HepG2 (cell line): ENCODE data around the gene JAK1. TPM values are rescaled to one million over a fixed set of nuclear protein-coding genes. Genes with fewer than 3 reads are reported as not detected.

Experiments used
- ELF3 ChIP-seq: IDR thresholded peaks from 2 replicates; pipeline ENCODE4 v1.6.1; 2016; ENCODE audit warnings: missing genetic modification reagents, missing compliant biosample characterization
- NCOA2 ChIP-seq: sonication (generic); formaldehyde crosslinking; IDR thresholded peaks from 2 replicates; pipeline ENCODE4 v1.8.0; 2022; ENCODE audit warnings: inconsistent platforms
- PHB2 ChIP-seq: fragments of 450-650 bp; IDR thresholded peaks from 2 replicates; pipeline ENCODE4 v1.6.1; 2018; ENCODE audit not compliant: partially characterized antibody
- RFX5 ChIP-seq: IDR thresholded peaks from 2 replicates; pipeline ENCODE4 v1.6.1; 2011; ENCODE audit warnings: low read depth, low read length, improper control_type of control experiment
- YEATS4 ChIP-seq: sonication (generic); formaldehyde crosslinking; IDR thresholded peaks from 2 replicates; pipeline ENCODE4 v1.4.0; 2020; ENCODE audit warnings: missing genetic modification reagents, borderline replicate concordance
- YY1 ChIP-seq: IDR thresholded peaks from 2 replicates; pipeline ENCODE4 v1.6.1; 2011; ENCODE audit warnings: low read length, low read depth, moderate library complexity, mild to moderate bottlenecking; ENCODE audit not compliant: insufficient read depth, insufficient replicate concordance
- ZBTB38 ChIP-seq: sonication (generic); formaldehyde crosslinking; IDR thresholded peaks from 2 replicates; pipeline ENCODE4 v1.5.1; 2020; ENCODE audit warnings: mild to moderate bottlenecking, missing genetic modification reagents
- ZKSCAN1 ChIP-seq: fragments of 150-350 bp; IDR thresholded peaks from 2 replicates; pipeline ENCODE4 v1.6.1; 2014; ENCODE audit warnings: low read length
- ZNF451 ChIP-seq: sonication (generic); formaldehyde crosslinking; IDR thresholded peaks from 2 replicates; pipeline ENCODE4 v1.5.0; 2020; ENCODE audit warnings: mild to moderate bottlenecking, missing genetic modification reagents
- ZNF782 ChIP-seq: sonication (generic); formaldehyde crosslinking; IDR thresholded peaks from 2 replicates; pipeline ENCODE4 v1.4.0; 2020; ENCODE audit warnings: missing genetic modification reagents, mild to moderate bottlenecking, borderline replicate concordance
- polyA plus RNA-seq, 8 experiments: library from polyadenylated mRNA; depleted of rRNA in 3 of 8; stranded (reverse) in 7 of 8; unstranded in 1 of 8; fragments of >200 nt; fragmentation: Illumina TruSeq in 4 of 8; extraction: Trizol in 4 of 8; gene quantifications; 2 replicates each; pipeline versions ENCODE4 v1.2.1 to v1.2.3, GENCODE V29; 2011 to 2016; ENCODE audit warnings: low read depth in 4 of 8, missing spikeins in 1 of 8, mixed read lengths in 1 of 8; ENCODE audit not compliant: insufficient read depth in 1 of 8
- total RNA-seq, 5 experiments: library from RNA; depleted of rRNA; stranded (reverse); fragments of >200 nt; fragmentation: Illumina TruSeq; extraction: Trizol; gene quantifications; 2 replicates each; pipeline ENCODE4 v1.2.3, GENCODE V29; 2016; ENCODE audit warnings: low read depth in 1 of 5
- TF ChIP-seq, protein P1 (sequence below): sonication (generic); formaldehyde crosslinking; IDR thresholded peaks from 2 replicates; pipeline ENCODE4 v1.4.0; 2020; ENCODE audit warnings: mild to moderate bottlenecking, missing genetic modification reagents
- TF ChIP-seq, protein P2 (sequence below): sonication (generic); formaldehyde crosslinking; IDR thresholded peaks from 2 replicates; pipeline ENCODE4 v1.4.0; 2020; ENCODE audit warnings: mild to moderate bottlenecking, missing genetic modification reagents
- TF ChIP-seq, protein P3 (sequence below): sonication (generic); formaldehyde crosslinking; IDR thresholded peaks from 2 replicates; pipeline ENCODE4 v1.8.0; 2022; ENCODE audit warnings: low read depth, missing genetic modification reagents

Gene JAK1
- total and polyA plus RNA-seq, 2 of the 13 experiments (the other 11 are each of a cell fraction or from before 2014, with no cell fraction given): 23.9 to 42.4 TPM

DNA sequence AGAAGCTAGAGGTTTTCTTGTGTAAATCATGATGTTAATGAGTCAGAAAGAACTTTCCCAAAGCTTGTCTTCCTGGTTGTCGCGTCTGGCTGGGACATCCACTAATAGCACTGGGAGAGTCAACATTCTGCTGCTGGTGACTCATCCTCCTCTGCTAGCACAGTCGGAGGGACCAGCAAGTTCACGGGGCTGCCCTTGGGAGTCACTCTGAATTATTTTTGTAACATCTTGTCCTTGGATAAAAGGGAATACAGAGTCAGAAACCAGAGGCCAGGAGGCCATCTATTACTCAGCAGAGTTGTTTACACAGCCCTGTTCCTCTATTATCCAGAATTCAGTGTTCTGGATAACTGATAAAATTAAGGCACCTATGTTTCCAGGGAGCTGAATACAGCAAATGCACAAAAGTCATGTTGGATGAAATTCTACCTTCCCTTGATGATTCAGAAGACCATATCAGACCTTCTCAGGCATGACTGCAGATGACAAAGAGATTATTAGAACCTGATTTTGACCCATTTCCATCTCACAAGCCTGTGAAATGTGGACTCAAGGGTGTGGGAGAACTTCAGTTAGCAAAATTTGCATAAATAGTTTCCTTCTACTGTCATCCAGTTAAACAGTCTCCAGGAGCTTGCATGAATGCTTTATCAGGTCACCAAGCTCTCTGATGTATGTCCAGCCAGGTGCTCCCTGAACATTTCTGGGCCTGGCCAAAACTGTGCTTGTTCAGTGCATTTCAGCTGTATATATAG lies 68.1 kb downstream of the JAK1 start (continued):
- TF ChIP-seq, protein P1, sequence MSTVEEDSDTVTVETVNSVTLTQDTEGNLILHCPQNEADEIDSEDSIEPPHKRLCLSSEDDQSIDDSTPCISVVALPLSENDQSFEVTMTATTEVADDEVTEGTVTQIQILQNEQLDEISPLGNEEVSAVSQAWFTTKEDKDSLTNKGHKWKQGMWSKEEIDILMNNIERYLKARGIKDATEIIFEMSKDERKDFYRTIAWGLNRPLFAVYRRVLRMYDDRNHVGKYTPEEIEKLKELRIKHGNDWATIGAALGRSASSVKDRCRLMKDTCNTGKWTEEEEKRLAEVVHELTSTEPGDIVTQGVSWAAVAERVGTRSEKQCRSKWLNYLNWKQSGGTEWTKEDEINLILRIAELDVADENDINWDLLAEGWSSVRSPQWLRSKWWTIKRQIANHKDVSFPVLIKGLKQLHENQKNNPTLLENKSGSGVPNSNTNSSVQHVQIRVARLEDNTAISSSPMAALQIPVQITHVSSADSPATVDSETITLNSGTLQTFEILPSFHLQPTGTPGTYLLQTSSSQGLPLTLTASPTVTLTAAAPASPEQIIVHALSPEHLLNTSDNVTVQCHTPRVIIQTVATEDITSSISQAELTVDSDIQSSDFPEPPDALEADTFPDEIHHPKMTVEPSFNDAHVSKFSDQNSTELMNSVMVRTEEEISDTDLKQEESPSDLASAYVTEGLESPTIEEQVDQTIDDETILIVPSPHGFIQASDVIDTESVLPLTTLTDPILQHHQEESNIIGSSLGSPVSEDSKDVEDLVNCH: no peak
- TF ChIP-seq ZNF782 (CRISPR knock-in tag) (no peak), ZNF451 (CRISPR knock-in tag) (no peak), YY1 (no peak), YEATS4 (CRISPR knock-in tag) (no peak), PHB2 (no peak), ZKSCAN1 (no peak), ELF3 (CRISPR knock-in tag) (peak; percentile 84), RFX5 (no peak), ZBTB38 (CRISPR knock-in tag) (no peak), NCOA2 (CRISPR knock-in tag) (peak; percentile 54)
- TF ChIP-seq, protein P2, sequence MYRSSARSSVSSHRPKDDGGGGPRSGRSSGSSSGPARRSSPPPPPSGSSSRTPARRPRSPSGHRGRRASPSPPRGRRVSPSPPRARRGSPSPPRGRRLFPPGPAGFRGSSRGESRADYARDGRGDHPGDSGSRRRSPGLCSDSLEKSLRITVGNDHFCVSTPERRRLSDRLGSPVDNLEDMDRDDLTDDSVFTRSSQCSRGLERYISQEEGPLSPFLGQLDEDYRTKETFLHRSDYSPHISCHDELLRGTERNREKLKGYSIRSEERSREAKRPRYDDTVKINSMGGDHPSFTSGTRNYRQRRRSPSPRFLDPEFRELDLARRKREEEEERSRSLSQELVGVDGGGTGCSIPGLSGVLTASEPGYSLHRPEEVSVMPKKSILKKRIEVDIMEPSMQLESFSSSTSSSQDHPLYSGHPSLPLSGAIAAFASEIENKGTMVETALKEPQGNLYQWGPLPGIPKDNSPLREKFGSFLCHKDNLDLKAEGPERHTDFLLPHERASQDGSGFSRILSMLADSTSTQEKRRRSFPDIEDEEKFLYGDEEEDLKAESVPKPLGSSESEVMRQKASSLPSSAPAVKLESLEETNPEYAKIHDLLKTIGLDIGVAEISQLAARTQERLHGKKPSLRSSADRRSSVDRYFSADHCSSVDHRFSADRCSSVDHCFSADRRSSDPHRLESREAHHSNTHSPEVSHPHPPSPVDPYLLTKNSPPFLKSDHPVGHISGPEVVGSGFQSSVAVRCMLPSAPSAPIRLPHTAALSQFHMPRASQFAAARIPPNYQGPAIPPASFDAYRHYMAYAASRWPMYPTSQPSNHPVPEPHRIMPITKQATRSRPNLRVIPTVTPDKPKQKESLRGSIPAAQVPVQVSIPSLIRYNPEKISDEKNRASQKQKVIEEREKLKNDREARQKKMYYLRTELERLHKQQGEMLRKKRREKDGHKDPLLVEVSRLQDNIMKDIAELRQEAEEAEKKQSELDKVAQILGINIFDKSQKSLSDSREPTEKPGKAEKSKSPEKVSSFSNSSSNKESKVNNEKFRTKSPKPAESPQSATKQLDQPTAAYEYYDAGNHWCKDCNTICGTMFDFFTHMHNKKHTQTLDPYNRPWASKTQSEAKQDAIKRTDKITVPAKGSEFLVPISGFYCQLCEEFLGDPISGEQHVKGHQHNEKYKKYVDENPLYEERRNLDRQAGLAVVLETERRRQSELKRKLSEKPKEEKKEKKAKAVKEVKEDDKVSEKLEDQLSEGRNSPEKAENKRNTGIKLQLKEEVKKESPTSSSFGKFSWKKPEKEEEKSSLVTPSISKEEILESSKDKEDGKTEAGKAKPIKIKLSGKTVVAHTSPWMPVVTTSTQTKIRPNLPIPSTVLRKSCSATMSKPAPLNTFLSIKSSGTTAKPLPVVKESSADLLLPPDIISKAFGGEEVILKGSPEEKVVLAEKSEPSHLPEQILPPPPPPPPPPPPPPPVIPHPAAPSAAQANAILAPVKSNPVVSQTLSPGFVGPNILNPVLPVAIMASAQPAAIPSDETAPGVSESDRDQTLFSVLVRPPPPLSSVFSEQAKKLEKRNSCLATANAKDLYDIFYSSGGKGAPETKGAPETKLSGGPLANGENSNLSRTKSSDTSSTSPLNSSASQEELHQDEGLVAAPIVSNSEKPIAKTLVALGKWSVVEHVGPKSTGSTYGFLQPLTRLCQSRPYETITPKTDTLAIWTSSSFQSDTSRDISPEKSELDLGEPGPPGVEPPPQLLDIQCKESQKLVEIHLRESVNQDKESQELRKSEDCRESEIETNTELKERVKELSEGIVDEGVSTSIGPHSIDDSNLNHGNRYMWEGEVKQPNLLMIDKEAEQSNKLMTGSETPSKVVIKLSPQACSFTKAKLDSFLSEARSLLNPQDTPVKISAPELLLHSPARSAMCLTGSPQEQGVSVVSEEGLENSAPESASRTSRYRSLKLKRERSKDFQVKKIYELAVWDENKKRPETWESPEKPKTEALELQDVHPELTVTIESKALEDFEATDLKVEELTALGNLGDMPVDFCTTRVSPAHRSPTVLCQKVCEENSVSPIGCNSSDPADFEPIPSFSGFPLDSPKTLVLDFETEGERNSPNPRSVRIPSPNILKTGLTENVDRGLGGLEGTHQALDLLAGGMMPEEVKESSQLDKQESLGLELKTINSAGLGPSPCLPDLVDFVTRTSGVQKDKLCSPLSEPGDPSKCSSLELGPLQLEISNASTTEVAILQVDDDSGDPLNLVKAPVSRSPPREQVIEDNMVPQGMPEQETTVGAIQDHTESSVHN (CRISPR knock-in tag): no peak
- TF ChIP-seq, protein P3, sequence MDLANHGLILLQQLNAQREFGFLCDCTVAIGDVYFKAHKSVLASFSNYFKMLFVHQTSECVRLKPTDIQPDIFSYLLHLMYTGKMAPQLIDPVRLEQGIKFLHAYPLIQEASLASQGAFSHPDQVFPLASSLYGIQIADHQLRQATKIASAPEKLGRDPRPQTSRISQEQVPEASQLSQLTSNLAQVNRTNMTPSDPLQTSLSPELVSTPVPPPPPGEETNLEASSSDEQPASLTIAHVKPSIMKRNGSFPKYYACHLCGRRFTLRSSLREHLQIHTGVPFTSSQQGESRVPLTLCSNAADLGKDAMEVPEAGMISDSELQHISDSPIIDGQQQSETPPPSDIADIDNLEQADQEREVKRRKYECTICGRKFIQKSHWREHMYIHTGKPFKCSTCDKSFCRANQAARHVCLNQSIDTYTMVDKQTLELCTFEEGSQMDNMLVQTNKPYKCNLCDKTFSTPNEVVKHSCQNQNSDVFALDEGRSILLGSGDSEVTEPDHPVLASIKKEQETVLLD (CRISPR knock-in tag): no peak
